SK-N-SH treated with all-trans-retinoic acid at 6 μM for 48 hours (cell line): ENCODE results near the gene TMEM138.

Experiments used
- ATAC-seq: fragments of 200-7000 bp; cut with Tn5 transposase; 3 replicates; pipeline ENCODE4 v1.9.1; 2020; ENCODE audit warnings: mild to moderate bottlenecking, moderate library complexity
- ARNTL ChIP-seq: fragments of 450-650 bp; formaldehyde crosslinking; IDR thresholded peaks from 2 replicates; pipeline ENCODE4 v1.5.0; 2020; ENCODE audit warnings: low read depth, mild to moderate bottlenecking, moderate library complexity, borderline replicate concordance
- BACH2 ChIP-seq: fragments of 250-450 bp; sonication (Bioruptor Pico); IDR thresholded peaks from 2 replicates; pipeline ENCODE4 v1.9.0; 2021; ENCODE audit warnings: mild to moderate bottlenecking, borderline replicate concordance
- CREB5 ChIP-seq: fragments of 250-450 bp; sonication (Bioruptor Pico); IDR thresholded peaks from 2 replicates; pipeline ENCODE4 v1.5.1; 2020; ENCODE audit warnings: low read depth, mild to moderate bottlenecking, moderate library complexity
- GLIS3 ChIP-seq: fragments of 250-450 bp; sonication (Bioruptor Pico); IDR thresholded peaks from 2 replicates; pipeline ENCODE4 v1.5.0; 2020; ENCODE audit warnings: mild to moderate bottlenecking, moderate library complexity
- ISL1 ChIP-seq: fragments of 250-450 bp; sonication (Bioruptor Pico); IDR thresholded peaks from 2 replicates; pipeline ENCODE4 v2.1.2; 2022; ENCODE audit warnings: mild to moderate bottlenecking, moderate library complexity
- OSR1 ChIP-seq: fragments of 250-450 bp; sonication (Bioruptor Pico); IDR thresholded peaks from 2 replicates; pipeline ENCODE4 v1.8.0; 2022; ENCODE audit warnings: moderate library complexity, mild to moderate bottlenecking, inconsistent platforms
- PPARA ChIP-seq: fragments of 250-450 bp; sonication (Bioruptor Pico); IDR thresholded peaks from 2 replicates; pipeline ENCODE4 v1.5.0; 2020; ENCODE audit warnings: mild to moderate bottlenecking, borderline replicate concordance
- SNAI2 ChIP-seq: fragments of 250-450 bp; sonication (Bioruptor Pico); IDR thresholded peaks from 2 replicates; pipeline ENCODE4 v1.5.0; 2020; ENCODE audit warnings: mild to moderate bottlenecking, moderate library complexity
- TCF4 ChIP-seq: fragments of 250-450 bp; sonication (Bioruptor Pico); IDR thresholded peaks from 2 replicates; pipeline ENCODE4 v1.8.0; 2021; ENCODE audit warnings: mild to moderate bottlenecking, moderate library complexity, borderline replicate concordance
- TOX ChIP-seq: fragments of 250-450 bp; sonication (Bioruptor Pico); IDR thresholded peaks from 2 replicates; pipeline ENCODE4 v1.8.0; 2021; ENCODE audit warnings: mild to moderate bottlenecking, moderate library complexity, borderline replicate concordance
- TSHZ2 ChIP-seq: fragments of 250-450 bp; sonication (Bioruptor Pico); IDR thresholded peaks from 2 replicates; pipeline ENCODE4 v1.5.0; 2020; ENCODE audit warnings: mild to moderate bottlenecking, moderate library complexity
- ZC3H10 ChIP-seq: fragments of 250-450 bp; sonication (Bioruptor Pico); IDR thresholded peaks from 2 replicates; pipeline ENCODE4 v1.5.1; 2021; ENCODE audit warnings: mild to moderate bottlenecking, moderate library complexity
- ZFP3 ChIP-seq: fragments of 250-450 bp; sonication (Bioruptor Pico); IDR thresholded peaks from 2 replicates; pipeline ENCODE4 v1.5.0; 2020; ENCODE audit warnings: mild to moderate bottlenecking, moderate library complexity
- ZFP30 ChIP-seq: fragments of 450-650 bp; formaldehyde crosslinking; IDR thresholded peaks from 2 replicates; pipeline ENCODE4 v1.5.0; 2022; ENCODE audit warnings: mild to moderate bottlenecking, moderate library complexity
- ZNF565 ChIP-seq: fragments of 450-650 bp; formaldehyde crosslinking; conservative IDR thresholded peaks from 2 replicates; pipeline ENCODE4 v1.5.0; 2020; ENCODE audit warnings: low read depth, mild to moderate bottlenecking, moderate library complexity
- ZNF70 ChIP-seq: fragments of 450-650 bp; formaldehyde crosslinking; IDR thresholded peaks from 2 replicates; pipeline ENCODE4 v1.5.0; 2020; ENCODE audit warnings: mild to moderate bottlenecking, moderate library complexity
- ZNF8 ChIP-seq: fragments of 450-650 bp; formaldehyde crosslinking; IDR thresholded peaks from 2 replicates; pipeline ENCODE4 v1.5.0; 2020; ENCODE audit warnings: mild to moderate bottlenecking, moderate library complexity
- TF ChIP-seq, protein P1 (sequence below): fragments of 250-450 bp; sonication (Bioruptor Pico); IDR thresholded peaks from 2 replicates; pipeline ENCODE4 v1.5.1; 2021; ENCODE audit warnings: mild to moderate bottlenecking, moderate library complexity
- TF ChIP-seq, protein P2 (sequence below): fragments of 250-450 bp; sonication (Bioruptor Pico); IDR thresholded peaks from 2 replicates; pipeline ENCODE4 v1.8.0; 2021; ENCODE audit warnings: low read depth, mild to moderate bottlenecking, moderate library complexity, borderline replicate concordance
- TF ChIP-seq, protein P3 (sequence below): fragments of 250-450 bp; sonication (Bioruptor Pico); IDR thresholded peaks from 2 replicates; pipeline ENCODE4 v1.8.0; 2020; ENCODE audit warnings: mild to moderate bottlenecking, moderate library complexity, borderline replicate concordance

TMEM138 gene

GRCh38 chr11:61406067-61406466 is 43.9 kb downstream of the TMEM138 start:
- no peak for TF ChIP-seq TSHZ2 (CRISPR knock-in tag)
- TF ChIP-seq, protein P1, sequence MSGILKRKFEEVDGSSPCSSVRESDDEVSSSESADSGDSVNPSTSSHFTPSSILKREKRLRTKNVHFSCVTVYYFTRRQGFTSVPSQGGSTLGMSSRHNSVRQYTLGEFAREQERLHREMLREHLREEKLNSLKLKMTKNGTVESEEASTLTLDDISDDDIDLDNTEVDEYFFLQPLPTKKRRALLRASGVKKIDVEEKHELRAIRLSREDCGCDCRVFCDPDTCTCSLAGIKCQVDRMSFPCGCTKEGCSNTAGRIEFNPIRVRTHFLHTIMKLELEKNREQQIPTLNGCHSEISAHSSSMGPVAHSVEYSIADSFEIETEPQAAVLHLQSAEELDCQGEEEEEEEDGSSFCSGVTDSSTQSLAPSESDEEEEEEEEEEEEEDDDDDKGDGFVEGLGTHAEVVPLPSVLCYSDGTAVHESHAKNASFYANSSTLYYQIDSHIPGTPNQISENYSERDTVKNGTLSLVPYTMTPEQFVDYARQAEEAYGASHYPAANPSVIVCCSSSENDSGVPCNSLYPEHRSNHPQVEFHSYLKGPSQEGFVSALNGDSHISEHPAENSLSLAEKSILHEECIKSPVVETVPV (CRISPR knock-in tag): no peak
- no peak for TF ChIP-seq TOX (CRISPR knock-in tag)
- no peak for TF ChIP-seq ZFP3 (CRISPR knock-in tag)
- no peak for TF ChIP-seq ARNTL (CRISPR knock-in tag)
- TF ChIP-seq ZFP30 (CRISPR knock-in tag): no peak
- no peak for TF ChIP-seq TCF4
- TF ChIP-seq ZNF8 (CRISPR knock-in tag): no peak
- ATAC-seq: no peak

DNA sequence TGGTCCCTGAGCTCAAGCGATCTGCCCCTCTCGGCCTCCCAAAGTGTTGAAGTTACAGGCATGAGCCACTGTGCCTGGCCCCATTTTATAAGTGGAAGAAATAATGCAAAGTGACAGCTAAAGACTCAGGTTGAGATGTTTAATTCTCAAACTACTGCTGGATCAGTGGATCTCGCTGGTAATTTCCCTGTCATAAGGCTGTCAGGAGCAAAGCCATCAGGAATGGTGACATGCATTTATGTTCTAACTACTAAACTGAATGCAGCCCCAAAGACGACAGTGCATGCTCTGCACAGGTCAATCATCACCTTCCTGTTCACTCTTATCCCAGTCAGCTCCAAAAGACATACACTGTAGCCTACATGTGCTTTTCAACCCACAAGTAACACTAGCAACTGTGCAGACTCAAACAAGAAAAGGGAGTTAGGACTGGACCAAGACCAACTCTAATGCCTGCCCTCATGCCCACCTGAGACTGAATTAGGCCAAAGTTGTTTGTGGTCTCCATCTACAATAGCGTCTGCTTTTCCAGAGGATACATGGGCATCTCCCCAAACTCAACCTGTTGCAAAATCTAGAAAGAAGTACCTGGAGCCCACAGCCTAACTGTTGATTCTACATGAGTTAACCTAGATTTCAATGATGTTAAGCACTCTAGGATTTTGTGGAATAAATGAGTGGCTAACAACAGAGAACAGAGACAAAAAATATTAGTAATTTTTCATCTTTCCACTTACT is 45.0 kb downstream of the TMEM138 start:
- no peak for ATAC-seq
- TF ChIP-seq BACH2 (CRISPR knock-in tag) (no peak), TOX (CRISPR knock-in tag) (no peak), ZFP30 (CRISPR knock-in tag) (no peak), SNAI2 (CRISPR knock-in tag) (no peak), ZNF70 (CRISPR knock-in tag) (no peak), ZC3H10 (CRISPR knock-in tag) (no peak)
- TF ChIP-seq, protein P2, sequence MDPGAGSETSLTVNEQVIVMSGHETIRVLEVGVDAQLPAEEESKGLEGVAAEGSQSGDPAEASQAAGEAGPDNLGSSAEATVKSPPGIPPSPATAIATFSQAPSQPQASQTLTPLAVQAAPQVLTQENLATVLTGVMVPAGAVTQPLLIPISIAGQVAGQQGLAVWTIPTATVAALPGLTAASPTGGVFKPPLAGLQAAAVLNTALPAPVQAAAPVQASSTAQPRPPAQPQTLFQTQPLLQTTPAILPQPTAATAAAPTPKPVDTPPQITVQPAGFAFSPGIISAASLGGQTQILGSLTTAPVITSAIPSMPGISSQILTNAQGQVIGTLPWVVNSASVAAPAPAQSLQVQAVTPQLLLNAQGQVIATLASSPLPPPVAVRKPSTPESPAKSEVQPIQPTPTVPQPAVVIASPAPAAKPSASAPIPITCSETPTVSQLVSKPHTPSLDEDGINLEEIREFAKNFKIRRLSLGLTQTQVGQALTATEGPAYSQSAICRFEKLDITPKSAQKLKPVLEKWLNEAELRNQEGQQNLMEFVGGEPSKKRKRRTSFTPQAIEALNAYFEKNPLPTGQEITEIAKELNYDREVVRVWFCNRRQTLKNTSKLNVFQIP: no peak

DNA sequence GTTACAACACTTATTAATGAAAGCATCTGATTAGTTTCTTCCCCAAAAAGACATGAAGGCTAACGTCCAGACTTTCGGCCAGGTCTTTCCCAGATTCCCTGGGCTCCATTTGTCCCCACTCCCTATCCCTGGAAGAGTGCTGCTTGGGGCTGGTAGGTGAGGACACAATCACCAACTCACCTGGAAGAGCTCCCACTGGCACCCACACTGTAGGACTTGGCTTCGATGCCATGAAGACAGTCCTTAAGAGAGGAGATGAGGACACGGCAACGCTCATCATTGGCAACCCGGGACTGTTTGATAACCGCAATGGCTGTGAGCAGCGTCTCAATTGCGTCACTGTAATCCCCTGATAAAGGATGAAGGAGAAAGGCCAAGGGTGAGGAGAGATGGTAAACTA is 49.4 kb downstream of the TMEM138 start:
- TF ChIP-seq GLIS3 (no peak), PPARA (CRISPR knock-in tag) (no peak), TOX (CRISPR knock-in tag) (no peak), ARNTL (CRISPR knock-in tag) (no peak), ZFP3 (CRISPR knock-in tag) (no peak), ZNF565 (no peak), TCF4 (no peak), ISL1 (no peak), CREB5 (CRISPR knock-in tag) (no peak), TSHZ2 (CRISPR knock-in tag) (no peak), OSR1 (CRISPR knock-in tag) (no peak), ZFP30 (CRISPR knock-in tag) (no peak), ZC3H10 (CRISPR knock-in tag) (no peak)
- TF ChIP-seq, protein P2: no peak
- TF ChIP-seq, protein P3, sequence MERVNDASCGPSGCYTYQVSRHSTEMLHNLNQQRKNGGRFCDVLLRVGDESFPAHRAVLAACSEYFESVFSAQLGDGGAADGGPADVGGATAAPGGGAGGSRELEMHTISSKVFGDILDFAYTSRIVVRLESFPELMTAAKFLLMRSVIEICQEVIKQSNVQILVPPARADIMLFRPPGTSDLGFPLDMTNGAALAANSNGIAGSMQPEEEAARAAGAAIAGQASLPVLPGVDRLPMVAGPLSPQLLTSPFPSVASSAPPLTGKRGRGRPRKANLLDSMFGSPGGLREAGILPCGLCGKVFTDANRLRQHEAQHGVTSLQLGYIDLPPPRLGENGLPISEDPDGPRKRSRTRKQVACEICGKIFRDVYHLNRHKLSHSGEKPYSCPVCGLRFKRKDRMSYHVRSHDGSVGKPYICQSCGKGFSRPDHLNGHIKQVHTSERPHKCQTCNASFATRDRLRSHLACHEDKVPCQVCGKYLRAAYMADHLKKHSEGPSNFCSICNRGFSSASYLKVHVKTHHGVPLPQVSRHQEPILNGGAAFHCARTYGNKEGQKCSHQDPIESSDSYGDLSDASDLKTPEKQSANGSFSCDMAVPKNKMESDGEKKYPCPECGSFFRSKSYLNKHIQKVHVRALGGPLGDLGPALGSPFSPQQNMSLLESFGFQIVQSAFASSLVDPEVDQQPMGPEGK: no peak
- no peak for ATAC-seq
